Breast epithelium (tissue), 4 donors: ENCODE data around the gene PRKCE. TPM values are rescaled to one million over a fixed set of nuclear protein-coding genes. Genes with fewer than 3 reads are reported as not detected.

Experiments used
- DNase-seq, 2 donors: peaks; one replicate each; pipeline ENCODE4 v3.0.0-alpha.2; 2019; ENCODE audit warnings: low spot score in 2 of 2
- H3K27ac ChIP-seq, 2 donors: fragments of 200-600 bp; sonication (generic) in 1 of 2; one replicate each; pipeline ENCODE4 v1.5.1; 2016 to 2019; ENCODE audit warnings: mild to moderate bottlenecking in 1 of 2
- H3K27me3 ChIP-seq, 2 donors: fragments of 200-600 bp; sonication (generic) in 1 of 2; one replicate each; pipeline versions ENCODE4 v1.5.1 to v1.6.0; 2017 to 2019; ENCODE audit warnings: control low read depth in 1 of 2, mild to moderate bottlenecking in 1 of 2
- H3K36me3 ChIP-seq: fragments of 200-600 bp; one replicate; pipeline ENCODE4 v1.5.1; 2019
- H3K4me1 ChIP-seq, 2 donors: fragments of 200-600 bp; sonication (generic); one replicate each; pipeline ENCODE4 v1.5.1; 2016 to 2019; ENCODE audit warnings: control low read depth in 1 of 2
- H3K4me3 ChIP-seq, 3 donors: fragments of 200-600 bp; sonication (generic); 1 replicate in 2 of 3; 2 replicates in 1 of 3; pipeline ENCODE4 v1.5.1; 2016 to 2019; ENCODE audit warnings: mild to moderate bottlenecking in 3 of 3, moderate library complexity in 2 of 3
- H3K9me3 ChIP-seq, 2 donors: fragments of 200-600 bp; sonication (generic) in 1 of 2; one replicate each; pipeline ENCODE4 v1.5.1; 2016 to 2019; ENCODE audit warnings: control low read depth in 1 of 2
- POLR2A ChIP-seq: fragments of 450-650 bp; IDR thresholded peaks from one replicate; pipeline ENCODE4 v1.6.1; 2016; ENCODE audit warnings: antibody characterized with exemption, mild to moderate bottlenecking, moderate library complexity
- POLR2AphosphoS5 ChIP-seq, 3 donors: sonication (generic); formaldehyde crosslinking; IDR thresholded peaks; one replicate each; pipeline ENCODE4 v1.6.1; 2017; ENCODE audit warnings: antibody characterized with exemption in 3 of 3
- intact Hi-C: fragments of 100-400 bp; cut with DNase I; formaldehyde crosslinking; loops from one replicate; pipeline ENCODE4 v1.15.1; 2023; ENCODE audit warnings: low total_unique reads
- total RNA-seq, 3 donors: library from RNA; depleted of rRNA; stranded (reverse); fragments of >200 nt; gene quantifications; one replicate each; pipeline ENCODE4 v1.1.0, GENCODE V29; 2016
- TF ChIP-seq, protein P1 (sequence below), 3 donors: fragments of 450-650 bp; IDR thresholded peaks; one replicate each; pipeline ENCODE4 v1.5.1; 2016 to 2017; ENCODE audit warnings: antibody characterized with exemption in 3 of 3, mild to moderate bottlenecking in 3 of 3, moderate library complexity in 3 of 3

Gene PRKCE
- total RNA-seq, 3 donors from 2014 or later: 20.6 to 34.0 (median 23.6) TPM

DNA sequence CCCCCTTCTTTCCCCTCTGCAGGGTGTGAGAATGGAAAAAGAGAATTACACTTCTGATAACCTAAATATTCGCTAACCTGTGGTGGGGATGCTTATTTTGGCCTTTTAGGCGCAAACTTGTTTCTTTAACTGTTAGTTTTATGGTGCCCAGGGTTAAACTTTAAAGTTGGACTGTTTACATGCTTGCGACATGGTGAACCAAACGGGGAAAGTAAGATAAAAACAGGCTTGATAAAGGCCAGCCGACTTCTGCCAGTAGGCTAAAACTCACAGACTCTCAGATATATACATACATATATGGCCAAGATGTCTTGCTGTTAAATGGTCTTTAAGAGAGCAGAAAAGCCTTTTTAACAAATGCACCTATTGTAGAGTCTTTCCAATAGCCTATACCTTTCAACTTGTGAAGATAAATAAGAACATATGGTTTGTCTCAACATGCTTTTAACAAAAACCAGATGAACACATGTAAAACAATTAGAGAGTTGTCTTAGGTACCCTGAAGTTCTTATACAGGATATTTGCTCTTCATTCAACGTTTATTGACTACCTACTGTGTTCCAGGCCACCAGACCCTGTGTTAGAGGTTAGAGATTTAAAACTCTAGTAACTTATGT lies 29.0 kb downstream of the PRKCE start:
- Histone ChIP-seq H3K27me3 (no peaks in the 10 kb centered on the region), H3K27ac (no peak overlapping the region), H3K4me3 (no peak overlapping the region), H3K36me3 (no peaks in the 10 kb centered on the region), H3K4me1 (peaks cover 0 to 20% of the 10 kb centered on the region in 2 donors), H3K9me3 (no peaks in the 10 kb centered on the region)
- intact Hi-C loops: no loop called here
- TF ChIP-seq POLR2AphosphoS5 (IDR thresholded peaks at IDR 0.05): no peak
- TF ChIP-seq, protein P1, sequence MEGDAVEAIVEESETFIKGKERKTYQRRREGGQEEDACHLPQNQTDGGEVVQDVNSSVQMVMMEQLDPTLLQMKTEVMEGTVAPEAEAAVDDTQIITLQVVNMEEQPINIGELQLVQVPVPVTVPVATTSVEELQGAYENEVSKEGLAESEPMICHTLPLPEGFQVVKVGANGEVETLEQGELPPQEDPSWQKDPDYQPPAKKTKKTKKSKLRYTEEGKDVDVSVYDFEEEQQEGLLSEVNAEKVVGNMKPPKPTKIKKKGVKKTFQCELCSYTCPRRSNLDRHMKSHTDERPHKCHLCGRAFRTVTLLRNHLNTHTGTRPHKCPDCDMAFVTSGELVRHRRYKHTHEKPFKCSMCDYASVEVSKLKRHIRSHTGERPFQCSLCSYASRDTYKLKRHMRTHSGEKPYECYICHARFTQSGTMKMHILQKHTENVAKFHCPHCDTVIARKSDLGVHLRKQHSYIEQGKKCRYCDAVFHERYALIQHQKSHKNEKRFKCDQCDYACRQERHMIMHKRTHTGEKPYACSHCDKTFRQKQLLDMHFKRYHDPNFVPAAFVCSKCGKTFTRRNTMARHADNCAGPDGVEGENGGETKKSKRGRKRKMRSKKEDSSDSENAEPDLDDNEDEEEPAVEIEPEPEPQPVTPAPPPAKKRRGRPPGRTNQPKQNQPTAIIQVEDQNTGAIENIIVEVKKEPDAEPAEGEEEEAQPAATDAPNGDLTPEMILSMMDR (IDR thresholded peaks at IDR 0.05): no peak
- no peak for TF ChIP-seq POLR2A
- DNase-seq: no peak

DNA sequence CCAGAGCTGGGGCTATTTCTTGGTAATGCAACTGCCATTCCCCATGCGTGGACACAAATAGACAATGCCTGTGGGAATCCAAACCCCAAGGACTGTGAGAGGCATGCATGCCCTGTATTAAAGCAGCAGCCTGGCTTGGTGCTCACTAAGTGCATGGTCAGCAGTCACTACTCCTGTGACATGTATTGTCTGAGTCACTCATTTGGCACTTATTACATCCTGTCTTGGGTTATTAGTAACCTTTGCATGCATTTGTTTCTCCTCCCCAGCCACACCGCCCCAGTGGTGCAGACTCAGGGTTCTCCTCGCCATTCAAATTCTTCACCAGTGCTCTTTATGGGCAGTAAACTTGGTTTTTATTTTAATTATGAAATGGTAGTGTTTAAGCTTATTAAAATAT lies 30.2 kb downstream of the PRKCE start:
- no peak overlapping the region for H3K27ac ChIP-seq
- peak in 1 of 2 donors; percentile 26 for DNase-seq
- H3K27me3 ChIP-seq: no peaks in the 10 kb centered on the region
- no peaks in the 10 kb centered on the region for H3K36me3 ChIP-seq
- H3K4me1 ChIP-seq: peaks cover 0 to 9% of the 10 kb centered on the region in 2 donors
- no peak overlapping the region for H3K4me3 ChIP-seq
- no peaks in the 10 kb centered on the region for H3K9me3 ChIP-seq
- TF ChIP-seq POLR2A: no peak
- TF ChIP-seq, protein P1 (IDR thresholded peaks at IDR 0.05): no peak
- no peak for TF ChIP-seq POLR2AphosphoS5 (IDR thresholded peaks at IDR 0.05)
- intact Hi-C loops: no loop called here

DNA sequence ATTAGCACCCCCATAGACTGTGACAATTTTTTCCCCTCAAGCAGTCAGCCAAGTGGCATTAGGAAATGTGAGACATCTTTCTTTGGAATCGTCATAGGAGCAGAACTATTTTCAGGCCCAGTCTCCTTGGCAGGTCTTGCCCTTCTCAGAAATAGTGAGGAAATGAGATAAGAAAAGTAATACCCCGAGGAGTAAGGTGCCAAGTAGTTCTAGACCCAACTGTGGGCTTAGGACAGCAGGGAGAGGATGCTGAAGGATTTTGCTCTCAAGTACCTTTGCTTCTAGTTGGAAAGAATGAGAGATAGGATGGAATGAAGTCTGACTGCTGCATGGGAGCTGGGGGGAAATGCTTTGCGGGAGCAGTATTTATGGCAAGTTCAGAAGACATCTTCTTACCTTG lies 31.8 kb downstream of the PRKCE start:
- intact Hi-C loops: no loop called here
- TF ChIP-seq POLR2A (no peak), POLR2AphosphoS5 (IDR thresholded peaks at IDR 0.05) (no peak)
- TF ChIP-seq, protein P1 (IDR thresholded peaks at IDR 0.05): no peak
- H3K27ac ChIP-seq: peak overlapping the region in 1 of 2 donors; percentile 7
- no peaks in the 10 kb centered on the region for H3K36me3 ChIP-seq
- DNase-seq: no peak
- no peak overlapping the region for H3K4me3 ChIP-seq
- H3K27me3 ChIP-seq: no peaks in the 10 kb centered on the region
- no peaks in the 10 kb centered on the region for H3K9me3 ChIP-seq
- H3K4me1 ChIP-seq: peaks cover 0 to 7% of the 10 kb centered on the region in 2 donors

DNA sequence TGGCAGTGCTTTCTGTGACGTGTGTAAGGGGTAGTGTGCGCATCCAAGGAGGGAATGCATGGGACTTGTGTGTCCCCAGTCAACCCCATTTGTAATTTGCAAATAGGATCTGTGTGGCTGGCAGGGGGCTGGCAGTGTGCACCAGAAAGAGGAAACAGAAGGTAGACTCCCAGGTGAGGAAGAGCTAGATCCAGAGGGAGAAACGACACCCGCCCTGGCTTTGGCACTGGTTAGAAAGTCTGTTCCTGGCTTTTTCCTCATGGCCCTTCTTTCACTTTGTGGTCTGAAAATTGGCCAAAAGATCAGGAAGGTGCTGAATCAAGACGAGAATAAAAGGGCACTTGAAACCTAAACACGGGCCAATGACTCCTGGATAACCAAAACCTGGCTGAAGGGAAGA lies 33.3 kb downstream of the PRKCE start:
- Histone ChIP-seq H3K4me1 (peaks cover 0 to 7% of the 10 kb centered on the region in 2 donors), H3K4me3 (no peak overlapping the region), H3K27ac (peak overlapping the region; percentile 38 to 40), H3K27me3 (no peaks in the 10 kb centered on the region), H3K9me3 (no peaks in the 10 kb centered on the region), H3K36me3 (no peaks in the 10 kb centered on the region)
- DNase-seq: no peak
- intact Hi-C loops: no loop called here
- TF ChIP-seq, protein P1 (IDR thresholded peaks at IDR 0.05): no peak
- TF ChIP-seq POLR2A: no peak
- no peak for TF ChIP-seq POLR2AphosphoS5 (IDR thresholded peaks at IDR 0.05)

DNA sequence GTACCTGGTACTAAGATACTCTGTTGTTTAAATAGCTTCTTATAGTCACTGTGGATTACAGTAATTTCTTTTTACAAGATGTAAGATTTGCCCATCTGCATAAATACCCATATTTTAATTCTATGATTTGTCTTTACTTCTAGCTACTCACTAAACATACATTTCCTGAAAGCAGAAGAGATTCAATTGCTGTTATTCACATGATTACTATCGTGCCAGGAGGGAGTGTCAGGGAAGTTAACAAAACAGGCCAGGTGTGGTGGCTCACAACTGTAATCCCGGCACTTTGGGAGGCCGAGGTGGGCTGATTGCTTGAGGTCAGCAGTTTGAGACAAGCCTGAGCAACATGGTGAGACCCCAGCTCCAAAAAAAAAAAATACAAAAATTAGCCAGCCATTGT lies 33.8 kb downstream of the PRKCE start:
- H3K27ac ChIP-seq: peak overlapping the region; percentile 38 to 40
- H3K4me3 ChIP-seq: no peak overlapping the region
- no peak for DNase-seq
- no peaks in the 10 kb centered on the region for H3K9me3 ChIP-seq
- H3K27me3 ChIP-seq: no peaks in the 10 kb centered on the region
- intact Hi-C loops: no loop called here
- H3K36me3 ChIP-seq: no peaks in the 10 kb centered on the region
- H3K4me1 ChIP-seq: peaks cover 0 to 7% of the 10 kb centered on the region in 2 donors
- TF ChIP-seq POLR2AphosphoS5 (IDR thresholded peaks at IDR 0.05) (no peak), POLR2A (no peak)
- TF ChIP-seq, protein P1 (IDR thresholded peaks at IDR 0.05): no peak
